K562 (cell line): ENCODE data around the gene FOXR1. TPM values are rescaled to one million over a fixed set of nuclear protein-coding genes. Genes with fewer than 3 reads are reported as not detected.

Experiments used
- CCNT2 ChIP-seq: IDR thresholded peaks from 2 replicates; pipeline ENCODE4 v1.6.1; 2011; ENCODE audit warnings: borderline replicate concordance, low read depth, mild to moderate bottlenecking, moderate library complexity, mixed read lengths, low read length; ENCODE audit not compliant: insufficient read length; ENCODE audit errors: extremely low read depth
- HMGN3 ChIP-seq: IDR thresholded peaks from 2 replicates; pipeline ENCODE4 v1.6.1; 2011; ENCODE audit warnings: borderline replicate concordance, low read depth, mild to moderate bottlenecking, mixed read lengths, low read length; ENCODE audit not compliant: insufficient read length; ENCODE audit errors: extremely low read depth
- SRF ChIP-seq, 2 experiments: fragments of 250-450, 450-650 bp in 1 of 2; sonication (Bioruptor Pico) in 1 of 2; sonication (generic) in 1 of 2; formaldehyde crosslinking; IDR thresholded peaks; 2 replicates each; pipeline versions ENCODE4 v1.5.0 to v1.5.1; 2020 to 2022; ENCODE audit warnings: mild to moderate bottlenecking in 1 of 2, missing genetic modification reagents in 1 of 2
- ZEB2 ChIP-seq: fragments of 450-650 bp; IDR thresholded peaks from 2 replicates; pipeline ENCODE4 v1.6.1; 2016
- microRNA-seq: library from miRNA; unstranded; fragments of <30 nt; microRNA quantifications from one replicate; pipeline ENCODE4, GENCODE V29; 2018; ENCODE audit warnings: borderline microRNAs expressed
- polyA plus RNA-seq, 8 experiments: library from polyadenylated mRNA; depleted of rRNA in 4 of 8; stranded (reverse) in 5 of 8; unstranded in 3 of 8; fragments of >200 nt; fragmentation: Nextera tagmentation in 2 of 8; fragmentation: Illumina TruSeq in 1 of 8; extraction: Ambion mirVana in 2 of 8; extraction: Trizol in 1 of 8; gene quantifications; 2 replicates each; pipeline versions ENCODE4 v1.2.1 to v1.2.3, GENCODE V29; 2011 to 2014; ENCODE audit warnings: inconsistent platforms in 1 of 8, missing spikeins in 1 of 8
- small RNA-seq: library from RNA; depleted of rRNA; stranded (forward); fragments of <200 nt; gene quantifications from one replicate; pipeline ENCODE3, GENCODE V24; 2014
- total RNA-seq, 7 experiments: library from RNA; depleted of rRNA in 6 of 7; stranded (reverse); fragments of >200 nt in 6 of 7; fragmentation: Illumina TruSeq in 2 of 7; extraction: Trizol in 2 of 7; gene quantifications; 2 replicates each; pipeline versions ENCODE4 v1.2.1 to v1.2.3, GENCODE V29; 2011 to 2021; ENCODE audit warnings: low replicate concordance in 1 of 7

FOXR1 gene
- total and polyA plus RNA-seq, 9 of the 15 experiments (the other 6 are each of a cell fraction or from before 2014, with no cell fraction given), result not detected

GRCh38 chr11:119030329-119031047 lies 58.9 kb downstream of the FOXR1 start, which contains the start of gene SLC37A4 (continued):
- TF ChIP-seq HMGN3 (peak; percentile 86), CCNT2 (peak; percentile 65), SRF (CRISPR knock-in tag; IDR thresholded peaks at IDR 0.05) (peak in 1 of 2 experiments; percentile 83; a peak in 2 of 4 replicates), ZEB2 (peak; percentile 98)

Small RNA genes lying within 50 kb of the gene (microRNA-seq; reads per million reads assigned to microRNA genes)
- gene MIR3656, result not detected

Small RNA genes lying within 50 kb of the gene (small RNA-seq; reads per million reads assigned to genes)
- gene AP003392.2 (not detected), gene RF00017 (not detected), gene RF00019 (not detected), gene RN7SL688P (not detected)

Other genes starting within 250 kb of the FOXR1 start
Only the 7 nearest of the 18 such genes appear.
- gene BCL9L, start 45.8 kb upstream of the FOXR1 start, total RNA-seq (2014; rRNA removed), result 2.6 and 3.3 TPM in 2 replicates
- gene BCL9L, start 45.8 kb upstream of the FOXR1 start, total RNA-seq (2014; rRNA removed; fragmentation: Illumina TruSeq; extraction: Trizol), result 0.38 and 0.76 TPM in 2 replicates
- 2.2 and 2.5 TPM in 2 replicates for gene BCL9L, start 45.8 kb upstream of the FOXR1 start, total RNA-seq (2015; rRNA removed; fragmentation: Illumina TruSeq; extraction: Trizol)
- gene BCL9L, start 45.8 kb upstream of the FOXR1 start, total RNA-seq (2021), result 14.6 and 17.9 TPM in 2 replicates
- 0.61 and 1.3 TPM in 2 replicates for gene BCL9L, start 45.8 kb upstream of the FOXR1 start, polyA plus RNA-seq (2011; rRNA removed)
- 7.6 and 10.1 TPM in 2 replicates for gene BCL9L, start 45.8 kb upstream of the FOXR1 start, polyA plus RNA-seq (2014; fragmentation: Illumina TruSeq; extraction: Trizol)
- gene BCL9L, start 45.8 kb upstream of the FOXR1 start, polyA plus RNA-seq (2014; fragmentation: Nextera tagmentation; extraction: Ambion mirVana), result under 1 TPM; 0.01 to 0.03 TPM
- gene BCL9L, start 45.8 kb upstream of the FOXR1 start, polyA plus RNA-seq (2014; rRNA removed), result 4.8 and 5.3 TPM in 2 replicates
- gene UPK2, start 15.5 kb upstream of the FOXR1 start, total RNA-seq (2014; rRNA removed), result not detected in 2 replicates
- not detected in 2 replicates for gene UPK2, start 15.5 kb upstream of the FOXR1 start, total RNA-seq (2014; rRNA removed; fragmentation: Illumina TruSeq; extraction: Trizol)
- not detected in 2 replicates for gene UPK2, start 15.5 kb upstream of the FOXR1 start, total RNA-seq (2015; rRNA removed; fragmentation: Illumina TruSeq; extraction: Trizol)
- gene UPK2, start 15.5 kb upstream of the FOXR1 start, total RNA-seq (2021), result not detected in 2 replicates
- gene UPK2, start 15.5 kb upstream of the FOXR1 start, polyA plus RNA-seq (2011; rRNA removed), result not detected in 2 replicates
- gene UPK2, start 15.5 kb upstream of the FOXR1 start, polyA plus RNA-seq (2014; fragmentation: Illumina TruSeq; extraction: Trizol), result not detected in 2 replicates
- gene UPK2, start 15.5 kb upstream of the FOXR1 start, polyA plus RNA-seq (2014; fragmentation: Nextera tagmentation; extraction: Ambion mirVana), result not detected
- gene UPK2, start 15.5 kb upstream of the FOXR1 start, polyA plus RNA-seq (2014; rRNA removed), result not detected in 2 replicates
- gene CENATAC, start 26.4 kb downstream of the FOXR1 start, total RNA-seq (2014; rRNA removed), result 15.3 and 16.0 TPM in 2 replicates
- 13.9 and 15.1 TPM in 2 replicates for gene CENATAC, start 26.4 kb downstream of the FOXR1 start, total RNA-seq (2014; rRNA removed; fragmentation: Illumina TruSeq; extraction: Trizol)
- 16.2 and 16.9 TPM in 2 replicates for gene CENATAC, start 26.4 kb downstream of the FOXR1 start, total RNA-seq (2015; rRNA removed; fragmentation: Illumina TruSeq; extraction: Trizol)
- gene CENATAC, start 26.4 kb downstream of the FOXR1 start, total RNA-seq (2021), result 12.4 and 13.5 TPM in 2 replicates
- 13.4 and 13.7 TPM in 2 replicates for gene CENATAC, start 26.4 kb downstream of the FOXR1 start, polyA plus RNA-seq (2011; rRNA removed)
- 8.9 and 9.7 TPM in 2 replicates for gene CENATAC, start 26.4 kb downstream of the FOXR1 start, polyA plus RNA-seq (2014; fragmentation: Illumina TruSeq; extraction: Trizol)
- 1 to 10 TPM; 2.4 to 4.5 TPM for gene CENATAC, start 26.4 kb downstream of the FOXR1 start, polyA plus RNA-seq (2014; fragmentation: Nextera tagmentation; extraction: Ambion mirVana)
- 21.9 and 25.5 TPM in 2 replicates for gene CENATAC, start 26.4 kb downstream of the FOXR1 start, polyA plus RNA-seq (2014; rRNA removed)
- 1,122 and 1,723 TPM in 2 replicates for gene RPS25, start 46.6 kb downstream of the FOXR1 start, total RNA-seq (2014; rRNA removed)
- gene RPS25, start 46.6 kb downstream of the FOXR1 start, total RNA-seq (2014; rRNA removed; fragmentation: Illumina TruSeq; extraction: Trizol), result 2,419 and 2,437 TPM in 2 replicates
- gene RPS25, start 46.6 kb downstream of the FOXR1 start, total RNA-seq (2015; rRNA removed; fragmentation: Illumina TruSeq; extraction: Trizol), result 2,472 and 2,755 TPM in 2 replicates
- gene RPS25, start 46.6 kb downstream of the FOXR1 start, total RNA-seq (2021), result 1,553 and 1,702 TPM in 2 replicates
- gene RPS25, start 46.6 kb downstream of the FOXR1 start, polyA plus RNA-seq (2011; rRNA removed), result 1,393 and 1,573 TPM in 2 replicates
- gene RPS25, start 46.6 kb downstream of the FOXR1 start, polyA plus RNA-seq (2014; fragmentation: Illumina TruSeq; extraction: Trizol), result 2,166 and 3,143 TPM in 2 replicates
- gene RPS25, start 46.6 kb downstream of the FOXR1 start, polyA plus RNA-seq (2014; fragmentation: Nextera tagmentation; extraction: Ambion mirVana), result 1,000 to 10,000 TPM; 2,471 to 2,886 TPM
- gene RPS25, start 46.6 kb downstream of the FOXR1 start, polyA plus RNA-seq (2014; rRNA removed), result 2,239 and 5,486 TPM in 2 replicates
- 132 and 142 TPM in 2 replicates for gene TRAPPC4, start 47.0 kb downstream of the FOXR1 start, total RNA-seq (2014; rRNA removed)
- 142 and 147 TPM in 2 replicates for gene TRAPPC4, start 47.0 kb downstream of the FOXR1 start, total RNA-seq (2014; rRNA removed; fragmentation: Illumina TruSeq; extraction: Trizol)
- 137 and 139 TPM in 2 replicates for gene TRAPPC4, start 47.0 kb downstream of the FOXR1 start, total RNA-seq (2015; rRNA removed; fragmentation: Illumina TruSeq; extraction: Trizol)
- 139 TPM in 2 replicates for gene TRAPPC4, start 47.0 kb downstream of the FOXR1 start, total RNA-seq (2021)
- gene TRAPPC4, start 47.0 kb downstream of the FOXR1 start, polyA plus RNA-seq (2011; rRNA removed), result 205 and 232 TPM in 2 replicates
- gene TRAPPC4, start 47.0 kb downstream of the FOXR1 start, polyA plus RNA-seq (2014; fragmentation: Illumina TruSeq; extraction: Trizol), result 121 and 127 TPM in 2 replicates
- gene TRAPPC4, start 47.0 kb downstream of the FOXR1 start, polyA plus RNA-seq (2014; fragmentation: Nextera tagmentation; extraction: Ambion mirVana), result 100 to 1,000 TPM; 455 to 524 TPM
- gene TRAPPC4, start 47.0 kb downstream of the FOXR1 start, polyA plus RNA-seq (2014; rRNA removed), result 152 and 159 TPM in 2 replicates
- gene SLC37A4, start 59.1 kb downstream of the FOXR1 start, total RNA-seq (2014; rRNA removed), result 27.9 and 34.1 TPM in 2 replicates
- 34.5 and 35.7 TPM in 2 replicates for gene SLC37A4, start 59.1 kb downstream of the FOXR1 start, total RNA-seq (2014; rRNA removed; fragmentation: Illumina TruSeq; extraction: Trizol)
- 27.9 and 28.2 TPM in 2 replicates for gene SLC37A4, start 59.1 kb downstream of the FOXR1 start, total RNA-seq (2015; rRNA removed; fragmentation: Illumina TruSeq; extraction: Trizol)
- gene SLC37A4, start 59.1 kb downstream of the FOXR1 start, total RNA-seq (2021), result 48.8 and 49.8 TPM in 2 replicates
- gene SLC37A4, start 59.1 kb downstream of the FOXR1 start, polyA plus RNA-seq (2011; rRNA removed), result 73.9 and 87.9 TPM in 2 replicates
- gene SLC37A4, start 59.1 kb downstream of the FOXR1 start, polyA plus RNA-seq (2014; fragmentation: Illumina TruSeq; extraction: Trizol), result 54.6 and 55.2 TPM in 2 replicates
- gene SLC37A4, start 59.1 kb downstream of the FOXR1 start, polyA plus RNA-seq (2014; fragmentation: Nextera tagmentation; extraction: Ambion mirVana), result 10 to 100 TPM; 24.7 to 40.7 TPM
- gene SLC37A4, start 59.1 kb downstream of the FOXR1 start, polyA plus RNA-seq (2014; rRNA removed), result 54.6 and 55.0 TPM in 2 replicates
- 128 and 132 TPM in 2 replicates for gene HYOU1, start 85.4 kb downstream of the FOXR1 start, total RNA-seq (2014; rRNA removed)
- 95.2 and 104 TPM in 2 replicates for gene HYOU1, start 85.4 kb downstream of the FOXR1 start, total RNA-seq (2014; rRNA removed; fragmentation: Illumina TruSeq; extraction: Trizol)
- 124 and 125 TPM in 2 replicates for gene HYOU1, start 85.4 kb downstream of the FOXR1 start, total RNA-seq (2015; rRNA removed; fragmentation: Illumina TruSeq; extraction: Trizol)
- gene HYOU1, start 85.4 kb downstream of the FOXR1 start, total RNA-seq (2021), result 193 and 197 TPM in 2 replicates
- 159 and 196 TPM in 2 replicates for gene HYOU1, start 85.4 kb downstream of the FOXR1 start, polyA plus RNA-seq (2011; rRNA removed)
- gene HYOU1, start 85.4 kb downstream of the FOXR1 start, polyA plus RNA-seq (2014; fragmentation: Illumina TruSeq; extraction: Trizol), result 180 and 197 TPM in 2 replicates
- 10 to 100 TPM; 19.5 to 46.2 TPM for gene HYOU1, start 85.4 kb downstream of the FOXR1 start, polyA plus RNA-seq (2014; fragmentation: Nextera tagmentation; extraction: Ambion mirVana)
- 145 and 151 TPM in 2 replicates for gene HYOU1, start 85.4 kb downstream of the FOXR1 start, polyA plus RNA-seq (2014; rRNA removed)